NOMO-1 treated with DMSO at 0.1 percent for 48 hours (cell line): ENCODE measurements around the gene AKT1.
"Not testable (repeated sequence)": the region's sequence is repeated elsewhere in the genome, so short reads cannot be mapped to it uniquely, and the experiment has no call there.

Experiments
- DNase-seq: peaks from one replicate; lab custom pipeline; 2025; ENCODE audit not compliant: unreplicated experiment; lab: John Stamatoyannopoulos, UW

The AKT1 gene

GRCh38 chr14:104819361-104819781 lies 23.8 kb upstream of the AKT1 start:
- DNase-seq: no peak

- DNase-seq: no peak
Measured at GRCh38 chr14:104818714-104819161, 23.2 kb upstream of the AKT1 start.

DNA sequence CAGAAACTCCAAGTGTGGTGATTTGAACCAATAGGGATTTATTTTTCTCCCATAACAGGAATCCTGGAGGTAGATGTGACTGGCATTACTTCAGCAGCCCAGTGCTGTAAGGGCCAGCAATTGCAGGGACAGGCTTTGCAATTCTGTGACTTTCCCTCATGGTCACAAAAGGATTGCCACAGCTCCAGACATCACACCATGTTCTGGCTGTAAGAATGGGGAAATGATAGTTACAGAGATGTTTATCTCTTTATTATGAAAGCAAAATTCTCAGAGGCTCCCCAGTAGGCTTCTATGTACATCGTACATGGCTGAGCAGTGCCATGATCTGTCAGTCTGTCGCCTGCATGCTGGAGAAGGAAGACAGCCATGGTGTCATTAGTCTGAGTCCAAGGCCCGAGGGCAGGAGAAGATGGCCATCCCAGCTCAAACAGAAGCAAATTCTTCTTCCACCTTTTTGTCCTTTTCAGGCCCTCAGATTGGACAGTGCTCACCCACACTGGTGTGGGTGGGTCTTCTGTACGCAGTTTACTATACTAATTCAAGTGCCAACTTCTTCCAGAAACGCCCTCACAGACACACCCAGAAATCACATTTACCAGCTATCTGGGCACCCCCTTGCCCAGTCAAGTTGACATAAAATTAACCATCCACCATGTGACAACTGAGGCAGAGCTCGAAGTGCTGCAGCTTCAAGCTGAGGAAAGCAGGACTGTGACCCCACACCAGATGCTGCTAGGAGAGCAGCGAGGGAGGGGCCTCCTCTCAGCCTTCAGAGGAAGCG lies 22.6 kb upstream of the AKT1 start:
- no peak for DNase-seq

DNA sequence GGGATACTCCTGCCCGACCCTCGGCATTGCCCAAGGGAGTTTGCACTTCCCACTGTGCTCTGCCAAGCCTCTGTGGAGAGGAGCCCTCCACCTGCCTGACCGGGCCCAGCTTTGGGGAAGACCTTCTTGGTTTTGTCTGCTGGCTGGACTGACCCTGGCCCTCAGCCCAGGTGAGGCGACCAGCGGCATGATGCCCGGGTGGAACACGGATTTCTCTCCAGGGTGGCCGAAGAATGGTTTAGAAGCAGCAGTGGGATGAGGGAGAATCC lies 21.0 kb upstream of the AKT1 start:
- DNase-seq: no peak

GRCh38 chr14:104814701-104815100 lies 19.2 kb upstream of the AKT1 start:
- DNase-seq: not testable (repeated sequence)

GRCh38 chr14:104813286-104813685 lies 17.7 kb upstream of the AKT1 start:
- no peak for DNase-seq

GRCh38 chr14:104810316-104810715 lies 14.8 kb upstream of the AKT1 start:
- DNase-seq: no peak

GRCh38 chr14:104808456-104808855 lies 12.9 kb upstream of the AKT1 start:
- no peak for DNase-seq

DNA sequence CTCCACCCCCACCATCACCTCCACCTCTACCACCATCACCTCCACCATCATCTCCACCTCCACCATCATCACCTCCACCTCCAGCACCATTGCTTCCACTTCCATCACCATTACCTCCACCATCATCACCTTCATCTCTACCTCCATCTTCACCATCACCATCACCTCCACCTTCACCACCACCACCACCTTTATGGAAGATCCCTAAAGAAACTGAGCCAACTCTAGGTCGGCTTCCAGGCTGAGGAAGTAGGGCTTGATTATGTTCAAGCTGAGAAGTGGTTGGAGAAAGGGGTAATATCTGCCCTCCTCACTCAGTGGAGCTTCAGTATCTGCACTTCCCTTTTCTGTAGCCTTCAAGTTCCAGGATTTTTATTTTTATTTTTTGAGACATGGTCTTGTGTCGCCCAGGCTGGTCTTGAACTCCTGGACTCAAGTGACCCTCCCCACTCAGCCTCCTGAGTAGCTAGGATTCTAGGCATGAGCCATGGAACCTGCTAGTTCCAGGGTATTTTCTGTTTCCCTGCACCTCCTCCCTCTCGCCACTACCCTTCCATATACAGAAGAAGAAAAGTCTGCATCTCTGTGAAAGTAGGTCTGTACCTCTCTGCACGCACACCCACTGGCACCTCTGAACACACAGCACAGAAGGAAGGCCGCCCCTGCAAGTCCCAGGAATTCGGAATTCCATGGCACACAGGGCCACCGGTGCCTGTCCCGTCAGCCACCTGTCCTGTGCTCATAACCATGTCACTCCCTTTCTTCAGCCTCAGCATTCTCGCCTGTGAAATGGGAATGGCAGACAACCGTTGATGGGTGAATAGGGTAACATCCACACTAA lies 11.3 kb upstream of the AKT1 start:
- no peak for DNase-seq

- no peak for DNase-seq
Measured at GRCh38 chr14:104805941-104806624, 10.5 kb upstream of the AKT1 start.

DNA sequence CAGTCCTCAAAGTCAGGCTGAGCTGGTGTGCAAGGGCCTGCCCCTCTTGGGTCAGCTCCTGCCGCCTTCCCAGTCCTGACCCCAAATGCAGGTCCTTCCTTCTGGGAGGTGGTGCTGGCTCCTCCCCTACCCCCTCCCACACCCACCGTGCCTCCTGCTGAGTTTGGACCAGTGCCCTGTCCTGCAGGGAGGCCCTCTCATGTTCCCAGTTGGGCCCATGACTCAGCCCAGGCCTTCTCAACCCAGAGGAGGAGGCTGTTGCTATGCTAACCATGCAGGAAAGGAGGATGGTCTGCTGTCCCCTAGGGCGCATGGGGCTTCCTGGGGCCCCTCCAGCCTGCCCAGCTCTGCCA lies 9.8 kb upstream of the AKT1 start:
- no peak for DNase-seq

- DNase-seq: no peak
Measured at GRCh38 chr14:104804481-104805325, 9.2 kb upstream of the AKT1 start.

DNA sequence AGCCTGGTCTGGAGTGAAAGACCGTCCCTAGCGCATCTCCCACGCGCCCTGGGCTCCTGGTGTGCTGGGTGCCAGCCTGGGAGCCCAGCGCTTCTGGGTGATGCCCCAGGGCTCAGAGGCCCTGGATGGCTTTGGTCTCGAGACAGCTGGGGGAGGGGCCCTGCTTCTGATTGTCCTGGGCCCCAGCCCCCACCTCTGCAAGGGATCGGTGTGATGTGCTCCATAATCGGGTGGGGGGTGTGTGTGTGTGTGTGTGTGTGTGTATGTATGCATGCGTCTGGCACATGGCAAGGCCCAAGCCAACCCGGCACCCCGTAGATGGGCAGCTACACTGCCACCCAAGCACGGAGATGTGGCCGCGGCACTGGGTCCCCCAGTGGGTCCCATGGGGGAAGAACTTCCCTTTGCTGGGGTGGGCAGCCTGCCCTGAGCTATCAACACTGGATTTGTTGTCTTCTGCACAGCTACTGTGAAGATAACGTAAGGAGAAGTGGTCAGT lies 8.4 kb upstream of the AKT1 start:
- no peak for DNase-seq

- no peak for DNase-seq
Measured at GRCh38 chr14:104803280-104803911, 7.8 kb upstream of the AKT1 start.

DNA sequence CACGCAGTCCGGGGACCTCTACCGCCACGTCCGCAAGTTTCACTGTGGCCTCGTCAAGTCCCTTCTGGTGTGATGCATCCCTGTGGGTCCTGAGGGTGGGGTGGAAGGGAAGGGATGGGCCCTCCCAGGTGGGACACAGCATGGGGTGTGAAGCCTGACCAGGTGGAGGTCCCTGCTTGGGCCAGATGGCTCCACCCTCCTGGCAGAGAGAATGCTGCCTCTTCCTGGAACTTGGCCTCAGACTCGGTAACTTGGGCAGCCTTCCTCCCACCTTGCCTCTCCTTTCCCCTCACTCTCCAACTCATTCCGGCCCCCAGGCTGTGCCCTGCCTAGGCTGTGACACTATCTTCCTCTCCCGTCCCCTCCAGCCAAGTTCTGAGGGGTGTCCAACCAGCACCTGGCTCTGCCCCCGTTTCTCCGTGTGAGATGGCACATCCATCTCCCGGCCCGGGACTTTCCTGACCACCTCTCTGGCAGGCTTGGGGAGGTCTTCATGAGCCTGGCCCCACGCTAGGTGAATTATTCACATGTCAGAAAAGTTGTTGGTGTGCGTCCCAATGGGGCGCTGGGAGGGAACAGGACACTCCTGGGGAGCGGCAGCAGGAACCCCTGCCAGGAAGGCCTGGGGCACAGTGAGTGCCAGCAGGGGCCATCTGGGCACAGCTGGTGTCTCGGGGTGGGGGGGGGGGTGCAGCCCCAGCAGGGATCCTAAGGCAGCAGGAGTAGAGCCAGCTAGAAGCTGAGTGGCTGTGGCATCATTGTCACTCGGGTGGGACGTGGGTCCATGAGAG lies 7.0 kb upstream of the AKT1 start:
- no peak for DNase-seq

- DNase-seq: no peak
Measured at GRCh38 chr14:104801520-104802393, 6.2 kb upstream of the AKT1 start.

GRCh38 chr14:104800771-104801519 lies 5.4 kb upstream of the AKT1 start, which contains the start of gene ZBTB42:
Gene ZBTB42, plus strand, starts transcription at chr14:104801101. Its CDS starts 97 bp downstream, at chr14:104801198.
- peak; percentile 53 for DNase-seq
